HEK293 (cell line): ENCODE results near the gene CCDC116.

ENCODE experiments used
- CTCF ChIA-PET: fragments of 350-600 bp; formaldehyde crosslinking; extraction: SDS; loops from one replicate; lab custom pipeline; 2021; ENCODE audit warnings: antibody characterized with exemption; lab: Yijun Ruan, JAX
- POLR2A ChIA-PET: fragments of 300-600 bp; formaldehyde crosslinking; extraction: SDS; loops from one replicate; lab custom pipeline; 2020; ENCODE audit warnings: antibody characterized with exemption, inconsistent platforms; lab: Yijun Ruan, JAX
- H3K27ac ChIP-seq: fragments of 200-500 bp; sonication (Bioruptor generic); 2 replicates; pipeline ENCODE4 v1.5.1; 2014; ENCODE audit warnings: low read depth, low read length, control low read depth, inconsistent platforms; ENCODE audit errors: extremely low read depth
- H3K36me3 ChIP-seq, 2 experiments: fragments of 200-500 bp in 1 of 2; sonication (Bioruptor generic) in 1 of 2; 1 replicate in 1 of 2; 2 replicates in 1 of 2; pipeline ENCODE4 v1.5.1; 2014 to 2017; ENCODE audit warnings: inconsistent platforms in 2 of 2, low read length in 2 of 2; ENCODE audit not compliant: control insufficient read depth in 2 of 2, insufficient read depth in 1 of 2
- H3K4me1 ChIP-seq: fragments of 200-500 bp; sonication (Bioruptor generic); 2 replicates; pipeline ENCODE4 v1.5.1; 2014; ENCODE audit warnings: mild to moderate bottlenecking, low read length, inconsistent platforms; ENCODE audit not compliant: control insufficient read depth, insufficient read depth
- H3K4me3 ChIP-seq: 2 replicates; pipeline ENCODE4 v1.5.1; 2011; ENCODE audit warnings: low read depth, mild to moderate bottlenecking, control low read depth, low read length, moderate library complexity
- H3K9me3 ChIP-seq: fragments of 200-500 bp; sonication (Bioruptor generic); 2 replicates; pipeline ENCODE4 v1.5.1; 2014; ENCODE audit warnings: low read depth, low read length, inconsistent platforms; ENCODE audit not compliant: control insufficient read depth, insufficient read depth
- BCL11A ChIP-seq: fragments of 450-650 bp; formaldehyde crosslinking; IDR thresholded peaks from 2 replicates; pipeline ENCODE4 v1.5.1; 2016; ENCODE audit warnings: low read depth, missing biosample characterization, missing genetic modification characterization
- FEZF1 ChIP-seq: fragments of 450-650 bp; formaldehyde crosslinking; IDR thresholded peaks from 2 replicates; pipeline ENCODE4 v1.5.1; 2016; ENCODE audit warnings: missing biosample characterization, missing genetic modification characterization
- GFI1B ChIP-seq: fragments of 450-650 bp; formaldehyde crosslinking; IDR thresholded peaks from 2 replicates; pipeline ENCODE4 v1.5.1; 2016; ENCODE audit warnings: missing biosample characterization, missing genetic modification characterization
- KLF7 ChIP-seq: fragments of 450-650 bp; formaldehyde crosslinking; IDR thresholded peaks from 2 replicates; pipeline ENCODE4 v1.5.1; 2016; ENCODE audit warnings: missing biosample characterization, missing genetic modification characterization, borderline replicate concordance
- PRDM1 ChIP-seq: fragments of 450-650 bp; formaldehyde crosslinking; IDR thresholded peaks from 2 replicates; pipeline ENCODE4; 2016; ENCODE audit warnings: missing biosample characterization, missing genetic modification characterization
- PRDM10 ChIP-seq: fragments of 450-650 bp; formaldehyde crosslinking; IDR thresholded peaks from 2 replicates; pipeline ENCODE4 v1.5.1; 2016; ENCODE audit warnings: missing biosample characterization, missing genetic modification characterization
- REST ChIP-seq: fragments of 450-650 bp; formaldehyde crosslinking; IDR thresholded peaks from 2 replicates; pipeline ENCODE4 v1.5.1; 2016; ENCODE audit warnings: missing biosample characterization, missing genetic modification characterization
- ZFHX2 ChIP-seq: fragments of 450-650 bp; formaldehyde crosslinking; conservative IDR thresholded peaks from 2 replicates; pipeline ENCODE4 v1.5.1; 2016; ENCODE audit warnings: missing biosample characterization, missing genetic modification characterization
- ZNF114 ChIP-seq: fragments of 450-650 bp; formaldehyde crosslinking; IDR thresholded peaks from 2 replicates; pipeline ENCODE4 v1.5.0; 2017; ENCODE audit warnings: missing biosample characterization, missing genetic modification characterization
- ZNF121 ChIP-seq: fragments of 450-650 bp; formaldehyde crosslinking; IDR thresholded peaks from 2 replicates; pipeline ENCODE4 v1.5.1; 2016; ENCODE audit warnings: missing biosample characterization, missing genetic modification characterization
- ZNF169 ChIP-seq: fragments of 450-650 bp; formaldehyde crosslinking; IDR thresholded peaks from 2 replicates; pipeline ENCODE4 v1.5.1; 2016; ENCODE audit warnings: missing biosample characterization, missing genetic modification characterization
- ZNF214 ChIP-seq: fragments of 450-650 bp; formaldehyde crosslinking; IDR thresholded peaks from 2 replicates; pipeline ENCODE4 v1.5.1; 2017; ENCODE audit warnings: missing biosample characterization, mild to moderate bottlenecking, missing genetic modification characterization, borderline replicate concordance
- ZNF266 ChIP-seq: fragments of 450-650 bp; formaldehyde crosslinking; IDR thresholded peaks from 2 replicates; pipeline ENCODE4 v1.5.1; 2016; ENCODE audit warnings: missing biosample characterization, missing genetic modification characterization, low read depth
- ZNF473 ChIP-seq: fragments of 450-650 bp; formaldehyde crosslinking; IDR thresholded peaks from 2 replicates; pipeline ENCODE4 v1.5.1; 2017; ENCODE audit warnings: missing biosample characterization, missing genetic modification characterization
- ZNF555 ChIP-seq: fragments of 450-650 bp; formaldehyde crosslinking; conservative IDR thresholded peaks from 2 replicates; pipeline ENCODE4 v1.5.1; 2017; ENCODE audit warnings: missing biosample characterization, mild to moderate bottlenecking, missing genetic modification characterization, inconsistent platforms
- ZNF580 ChIP-seq: fragments of 450-650 bp; formaldehyde crosslinking; IDR thresholded peaks from 2 replicates; pipeline ENCODE4 v1.5.1; 2016; ENCODE audit warnings: missing biosample characterization, missing genetic modification characterization
- ZNF623 ChIP-seq: fragments of 450-650 bp; formaldehyde crosslinking; IDR thresholded peaks from 2 replicates; pipeline ENCODE4 v1.5.1; 2016; ENCODE audit warnings: missing biosample characterization, missing genetic modification characterization
- ZNF776 ChIP-seq: fragments of 450-650 bp; formaldehyde crosslinking; IDR thresholded peaks from 2 replicates; pipeline ENCODE4 v1.5.0; 2017; ENCODE audit warnings: missing biosample characterization, missing genetic modification characterization, borderline replicate concordance
- ZSCAN18 ChIP-seq: fragments of 450-650 bp; formaldehyde crosslinking; IDR thresholded peaks from 2 replicates; pipeline ENCODE4 v1.5.1; 2016; ENCODE audit warnings: missing biosample characterization, missing genetic modification characterization
- TF ChIP-seq, protein P1 (sequence below): fragments of 450-650 bp; IDR thresholded peaks from 2 replicates; pipeline ENCODE4 v1.5.1; 2018; ENCODE audit warnings: missing biosample characterization, mild to moderate bottlenecking, missing genetic modification characterization
- TF ChIP-seq, protein P2 (sequence below): fragments of 450-650 bp; formaldehyde crosslinking; IDR thresholded peaks from 2 replicates; pipeline ENCODE4 v1.5.1; 2016; ENCODE audit warnings: missing biosample characterization, missing genetic modification characterization

CCDC116 gene

GRCh38 chr22:21631025-21631424 is 1.5 kb upstream of the CCDC116 start:
- POLR2A ChIA-PET, result interaction anchor here (0.7 to 2.6 kb wide), 4 partner anchors 11 to 590 kb away, joined by 3 to 24 read pairs (median 6); partner anchors contain the start of gene SDF2L1
- Histone ChIP-seq H3K4me1 (no peaks in the 10 kb centered on the region), H3K4me3 (no peak overlapping the region), H3K27ac (no peak overlapping the region), H3K36me3 (peaks cover 0 to 28% of the 10 kb centered on the region in 2 experiments; a peak in 1 of 3 replicates), H3K9me3 (no peaks in the 10 kb centered on the region)
- no peak for TF ChIP-seq ZFHX2 (tag by site-specific recombination)
- no peak for TF ChIP-seq ZNF214 (tag by site-specific recombination)
- TF ChIP-seq REST (tag by site-specific recombination), result no peak
- TF ChIP-seq ZNF623 (tag by site-specific recombination), result no peak
- TF ChIP-seq ZNF121, result no peak
- TF ChIP-seq KLF7 (tag by site-specific recombination), result no peak
- no peak for TF ChIP-seq ZNF580 (tag by site-specific recombination)
- TF ChIP-seq ZNF266 (tag by site-specific recombination), result no peak
- no peak for TF ChIP-seq ZNF169
- TF ChIP-seq ZNF473 (tag by site-specific recombination), result no peak
- CTCF ChIA-PET, result interaction anchor here (1.0 to 5.1 kb wide), 7 partner anchors 8 to 56 kb away, joined by 3 to 109 read pairs (median 9); partner anchors contain the start of gene SDF2L1

GRCh38 chr22:21632931-21633330 is 371 bp downstream of the CCDC116 start:
- ChIA-PET CTCF (interaction anchor here (1.0 to 1.8 kb wide), 3 partner anchors 10 to 19 kb away, joined by 3 to 6 read pairs (median 4); no protein-coding TSS in a partner anchor), POLR2A (interaction anchor here (2.6 kb wide), 1 partner anchor 9 kb away, joined by 24 read pairs; the partner anchor contains the start of gene SDF2L1)
- no peaks in the 10 kb centered on the region for H3K9me3 ChIP-seq
- H3K36me3 ChIP-seq, result peaks cover 0 to 11% of the 10 kb centered on the region in 2 experiments; a peak in 1 of 3 replicates
- H3K27ac ChIP-seq, result no peak overlapping the region
- H3K4me1 ChIP-seq, result no peaks in the 10 kb centered on the region
- no peak overlapping the region for H3K4me3 ChIP-seq
- no peak for TF ChIP-seq PRDM1 (tag by site-specific recombination)
- TF ChIP-seq FEZF1, result no peak
- TF ChIP-seq, protein P1, sequence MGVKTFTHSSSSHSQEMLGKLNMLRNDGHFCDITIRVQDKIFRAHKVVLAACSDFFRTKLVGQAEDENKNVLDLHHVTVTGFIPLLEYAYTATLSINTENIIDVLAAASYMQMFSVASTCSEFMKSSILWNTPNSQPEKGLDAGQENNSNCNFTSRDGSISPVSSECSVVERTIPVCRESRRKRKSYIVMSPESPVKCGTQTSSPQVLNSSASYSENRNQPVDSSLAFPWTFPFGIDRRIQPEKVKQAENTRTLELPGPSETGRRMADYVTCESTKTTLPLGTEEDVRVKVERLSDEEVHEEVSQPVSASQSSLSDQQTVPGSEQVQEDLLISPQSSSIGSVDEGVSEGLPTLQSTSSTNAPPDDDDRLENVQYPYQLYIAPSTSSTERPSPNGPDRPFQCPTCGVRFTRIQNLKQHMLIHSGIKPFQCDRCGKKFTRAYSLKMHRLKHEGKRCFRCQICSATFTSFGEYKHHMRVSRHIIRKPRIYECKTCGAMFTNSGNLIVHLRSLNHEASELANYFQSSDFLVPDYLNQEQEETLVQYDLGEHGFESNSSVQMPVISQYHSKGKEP (tag by site-specific recombination), result no peak
- TF ChIP-seq BCL11A (tag by site-specific recombination), result no peak
- no peak for TF ChIP-seq GFI1B (tag by site-specific recombination)
- no peak for TF ChIP-seq PRDM10
- TF ChIP-seq ZNF555 (tag by site-specific recombination), result no peak
- TF ChIP-seq ZNF776 (tag by site-specific recombination), result no peak
- TF ChIP-seq ZNF114 (tag by site-specific recombination), result no peak
- TF ChIP-seq, protein P2, sequence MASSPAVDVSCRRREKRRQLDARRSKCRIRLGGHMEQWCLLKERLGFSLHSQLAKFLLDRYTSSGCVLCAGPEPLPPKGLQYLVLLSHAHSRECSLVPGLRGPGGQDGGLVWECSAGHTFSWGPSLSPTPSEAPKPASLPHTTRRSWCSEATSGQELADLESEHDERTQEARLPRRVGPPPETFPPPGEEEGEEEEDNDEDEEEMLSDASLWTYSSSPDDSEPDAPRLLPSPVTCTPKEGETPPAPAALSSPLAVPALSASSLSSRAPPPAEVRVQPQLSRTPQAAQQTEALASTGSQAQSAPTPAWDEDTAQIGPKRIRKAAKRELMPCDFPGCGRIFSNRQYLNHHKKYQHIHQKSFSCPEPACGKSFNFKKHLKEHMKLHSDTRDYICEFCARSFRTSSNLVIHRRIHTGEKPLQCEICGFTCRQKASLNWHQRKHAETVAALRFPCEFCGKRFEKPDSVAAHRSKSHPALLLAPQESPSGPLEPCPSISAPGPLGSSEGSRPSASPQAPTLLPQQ (tag by site-specific recombination), result no peak
- TF ChIP-seq ZSCAN18 (tag by site-specific recombination), result no peak
